ENCODE results near the gene TFF2.

DNA sequence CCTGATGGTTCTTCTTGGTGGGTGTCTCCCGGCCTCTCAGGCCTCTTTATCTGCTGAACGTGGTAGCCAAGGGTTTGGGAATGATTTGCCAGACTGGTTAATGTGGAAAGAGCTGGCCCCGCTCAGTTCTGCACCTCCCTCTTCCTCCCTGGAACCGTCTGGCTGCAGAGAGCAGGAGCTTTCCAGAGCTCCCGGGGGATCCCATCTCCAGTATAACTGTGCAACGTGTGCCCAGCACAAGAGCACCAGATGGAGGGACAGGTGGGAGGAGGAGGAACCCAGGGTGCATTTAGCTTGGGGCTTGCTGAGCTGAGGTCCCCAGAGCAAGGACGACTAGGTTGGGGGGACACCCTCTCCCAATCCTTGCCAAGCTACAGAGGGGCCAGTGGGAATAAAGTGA is 10.5 kb upstream of the TFF2 start:
- TF ChIP-seq ZNF274 (IDR thresholded peaks at IDR 0.05; ENCODE audit: low read length) (no peak), ZNF274 (tag by site-specific recombination; IDR thresholded peaks at IDR 0.05; ENCODE audit: borderline replicate concordance) (no peak), ZNF16 (tag by site-specific recombination; IDR thresholded peaks at IDR 0.05; ENCODE audit: low read depth) (no peak), ZNF623 (tag by site-specific recombination; IDR thresholded peaks at IDR 0.05) (no peak), MZF1 (tag by site-specific recombination; IDR thresholded peaks at IDR 0.05; ENCODE audit: borderline replicate concordance) (no peak)
- TF ChIP-seq, protein P1, sequence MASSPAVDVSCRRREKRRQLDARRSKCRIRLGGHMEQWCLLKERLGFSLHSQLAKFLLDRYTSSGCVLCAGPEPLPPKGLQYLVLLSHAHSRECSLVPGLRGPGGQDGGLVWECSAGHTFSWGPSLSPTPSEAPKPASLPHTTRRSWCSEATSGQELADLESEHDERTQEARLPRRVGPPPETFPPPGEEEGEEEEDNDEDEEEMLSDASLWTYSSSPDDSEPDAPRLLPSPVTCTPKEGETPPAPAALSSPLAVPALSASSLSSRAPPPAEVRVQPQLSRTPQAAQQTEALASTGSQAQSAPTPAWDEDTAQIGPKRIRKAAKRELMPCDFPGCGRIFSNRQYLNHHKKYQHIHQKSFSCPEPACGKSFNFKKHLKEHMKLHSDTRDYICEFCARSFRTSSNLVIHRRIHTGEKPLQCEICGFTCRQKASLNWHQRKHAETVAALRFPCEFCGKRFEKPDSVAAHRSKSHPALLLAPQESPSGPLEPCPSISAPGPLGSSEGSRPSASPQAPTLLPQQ (tag by site-specific recombination; IDR thresholded peaks at IDR 0.05), result no peak
- TF ChIP-seq, protein P2, sequence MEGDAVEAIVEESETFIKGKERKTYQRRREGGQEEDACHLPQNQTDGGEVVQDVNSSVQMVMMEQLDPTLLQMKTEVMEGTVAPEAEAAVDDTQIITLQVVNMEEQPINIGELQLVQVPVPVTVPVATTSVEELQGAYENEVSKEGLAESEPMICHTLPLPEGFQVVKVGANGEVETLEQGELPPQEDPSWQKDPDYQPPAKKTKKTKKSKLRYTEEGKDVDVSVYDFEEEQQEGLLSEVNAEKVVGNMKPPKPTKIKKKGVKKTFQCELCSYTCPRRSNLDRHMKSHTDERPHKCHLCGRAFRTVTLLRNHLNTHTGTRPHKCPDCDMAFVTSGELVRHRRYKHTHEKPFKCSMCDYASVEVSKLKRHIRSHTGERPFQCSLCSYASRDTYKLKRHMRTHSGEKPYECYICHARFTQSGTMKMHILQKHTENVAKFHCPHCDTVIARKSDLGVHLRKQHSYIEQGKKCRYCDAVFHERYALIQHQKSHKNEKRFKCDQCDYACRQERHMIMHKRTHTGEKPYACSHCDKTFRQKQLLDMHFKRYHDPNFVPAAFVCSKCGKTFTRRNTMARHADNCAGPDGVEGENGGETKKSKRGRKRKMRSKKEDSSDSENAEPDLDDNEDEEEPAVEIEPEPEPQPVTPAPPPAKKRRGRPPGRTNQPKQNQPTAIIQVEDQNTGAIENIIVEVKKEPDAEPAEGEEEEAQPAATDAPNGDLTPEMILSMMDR (tag by site-specific recombination; IDR thresholded peaks at IDR 0.05), result no peak

Data from HEK293 (cell line).